Right forelimb (tissue), 1 donor: ENCODE data around the gene CREB1.

ENCODE experiments used
- DNase-seq: peaks from one replicate; pipeline ENCODE4 v3.0.0-alpha.2; 2018

The CREB1 gene

DNA sequence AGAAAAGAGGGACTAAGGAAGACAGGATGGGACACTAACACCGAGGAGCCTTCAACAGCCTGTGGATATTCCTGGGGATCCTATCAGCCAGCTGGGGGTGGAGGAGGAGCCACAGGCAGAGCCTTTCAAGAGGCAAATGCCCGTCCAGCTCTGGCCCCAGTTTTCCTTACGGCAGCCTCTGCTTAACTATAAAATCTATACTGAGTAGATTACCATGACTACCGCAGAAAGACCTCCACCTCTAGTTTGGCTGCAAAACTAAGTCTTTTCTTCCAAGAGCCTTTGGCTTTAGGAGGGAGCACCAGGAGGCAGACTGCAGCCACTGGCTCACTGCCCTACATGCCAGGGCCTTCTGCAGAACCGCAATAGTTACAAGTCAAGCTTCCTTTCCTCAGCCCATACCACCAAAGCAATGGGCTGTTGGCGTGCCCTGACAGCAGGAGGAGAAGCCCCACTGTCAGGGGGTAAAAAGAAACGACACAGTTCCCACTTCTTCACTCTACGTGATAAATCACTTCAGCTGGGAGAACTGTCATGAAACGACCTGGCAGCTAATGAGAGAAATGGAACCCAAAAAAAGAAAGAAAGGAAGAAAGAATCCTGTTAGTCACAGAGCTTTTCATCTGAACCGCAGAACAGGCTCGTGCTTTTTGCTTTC lies 25.1 kb upstream of the CREB1 start:
- peak; percentile 61 for DNase-seq

DNA sequence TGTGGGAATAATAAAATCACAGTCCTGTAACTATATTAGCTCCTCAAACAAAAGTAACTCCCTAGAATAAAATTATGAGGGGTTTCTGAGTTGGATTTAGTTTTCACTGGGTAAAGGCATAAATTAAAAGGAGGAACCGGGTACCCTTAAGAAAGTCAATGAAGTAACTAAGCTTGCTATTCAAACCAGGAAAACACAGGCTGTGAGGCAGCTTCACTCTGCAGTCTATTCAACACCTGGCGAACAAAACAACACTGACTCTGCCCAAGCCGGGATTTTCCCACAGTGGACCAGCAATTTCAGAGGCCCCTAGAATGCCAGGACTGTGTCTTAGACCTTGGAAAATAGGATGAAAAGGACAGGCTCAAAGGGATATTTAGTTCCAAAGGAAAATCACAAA lies 24.6 kb upstream of the CREB1 start:
- DNase-seq: no peak

- no peak for DNase-seq
These were observed 24.0 kb upstream of the CREB1 start for GRCh38 chr2:207505728-207506127.

DNA sequence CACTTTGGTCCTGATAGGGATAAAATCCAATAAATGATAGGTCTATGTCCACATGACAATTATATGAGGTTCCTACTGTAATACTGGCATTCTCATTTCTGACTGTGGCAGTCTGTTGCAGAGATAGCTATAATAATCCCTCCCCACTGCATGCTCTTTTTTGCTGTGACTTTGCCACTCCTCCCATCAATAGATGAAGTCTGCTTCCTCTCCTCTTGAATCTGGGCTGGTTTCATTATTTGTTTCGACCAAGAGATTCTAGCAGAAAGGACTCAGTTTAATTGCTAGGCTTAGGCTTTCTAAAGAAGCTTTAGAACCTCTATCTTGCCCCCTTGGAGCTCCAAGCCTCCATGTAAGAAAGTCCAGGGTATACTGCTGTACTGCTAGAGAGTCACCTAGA lies 23.3 kb upstream of the CREB1 start:
- no peak for DNase-seq

GRCh38 chr2:207510148-207510547 lies 19.6 kb upstream of the CREB1 start:
- no peak for DNase-seq

DNA sequence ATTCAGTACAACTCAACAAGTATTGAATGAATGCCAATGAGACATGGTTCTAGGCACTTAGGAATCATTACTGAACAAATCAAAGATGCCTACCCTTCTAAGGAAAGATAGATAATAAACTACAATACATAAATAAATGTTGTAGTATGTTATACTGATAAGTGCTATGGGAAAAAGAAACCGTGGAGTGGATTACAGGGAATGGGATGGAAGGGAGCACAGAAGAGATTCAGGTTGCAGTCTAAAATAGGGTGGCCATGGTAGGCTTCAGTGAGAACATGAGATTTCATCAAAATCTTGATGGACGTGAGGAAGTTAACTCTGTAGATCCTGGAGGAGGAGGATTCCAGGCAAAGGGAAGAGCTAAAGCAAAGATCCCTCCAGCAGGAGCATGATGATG lies 17.9 kb upstream of the CREB1 start:
- no peak for DNase-seq

DNA sequence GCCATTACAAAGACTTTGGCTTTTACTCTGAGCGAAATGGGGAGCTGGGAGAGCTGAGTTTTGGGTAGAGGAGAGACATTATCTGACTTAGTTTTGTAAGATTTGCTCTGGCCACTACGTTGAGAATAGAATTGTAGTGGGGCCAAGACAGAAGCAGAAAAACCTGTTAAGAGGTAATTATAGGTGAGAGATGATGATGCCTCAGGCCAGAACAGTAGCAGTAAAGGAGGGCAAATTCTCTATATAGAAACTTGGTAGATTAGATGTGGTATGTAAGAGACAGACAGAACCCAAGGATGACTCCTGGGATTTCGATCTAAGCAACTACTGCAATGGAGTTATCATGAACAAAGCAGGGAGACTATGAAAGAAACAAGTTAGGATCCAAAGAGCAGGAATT lies 17.4 kb upstream of the CREB1 start:
- no peak for DNase-seq

DNA sequence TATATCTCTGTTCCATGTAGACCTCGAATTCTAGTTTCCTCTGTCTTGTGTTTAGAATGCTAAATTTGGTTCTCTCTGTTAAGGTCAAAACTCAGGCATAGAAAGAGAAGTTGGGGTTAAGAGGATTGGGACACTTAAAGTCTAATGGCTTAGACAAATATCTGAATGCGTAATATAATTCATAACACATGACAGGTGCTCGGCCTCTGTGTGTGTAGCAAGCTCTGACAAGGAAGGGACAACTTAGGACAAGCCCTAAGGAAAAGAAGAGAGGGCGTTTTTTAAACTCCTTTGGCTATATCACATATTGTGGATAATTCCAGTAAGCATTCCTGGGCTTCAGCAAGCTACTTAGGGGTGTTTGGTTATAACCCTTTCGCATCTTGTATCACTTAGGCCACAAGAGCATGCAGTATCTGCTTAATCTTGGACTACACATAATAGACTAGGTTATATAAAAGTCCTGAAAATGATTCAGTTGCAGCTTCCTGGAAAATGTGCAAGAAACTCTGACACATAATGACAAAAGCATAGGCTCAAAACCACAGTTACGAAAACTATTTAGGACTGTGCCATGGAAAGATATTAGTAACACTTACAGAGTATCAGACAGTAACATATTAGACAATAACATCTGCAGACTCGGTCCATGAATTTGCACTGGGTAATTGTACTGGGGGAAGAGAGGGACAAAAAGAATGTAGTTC lies 16.1 kb upstream of the CREB1 start:
- DNase-seq: no peak

DNA sequence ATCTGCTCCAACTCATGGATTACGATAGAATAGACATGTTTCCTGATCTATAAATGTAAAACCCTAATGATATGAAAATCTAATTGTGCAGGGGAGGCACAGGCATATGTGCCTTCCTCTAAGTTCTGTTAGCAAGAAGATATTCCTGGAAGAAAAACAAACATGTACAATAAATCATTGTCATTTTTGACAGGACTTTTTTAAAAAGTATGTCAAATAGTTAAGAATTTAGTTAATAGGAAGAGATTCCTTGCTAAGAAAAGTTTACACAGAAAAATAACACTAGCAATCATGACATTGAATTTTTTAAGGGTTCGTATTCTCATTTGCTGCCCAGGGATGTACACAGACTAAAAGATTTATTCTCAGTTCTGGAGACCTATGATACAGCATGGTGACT lies 15.3 kb upstream of the CREB1 start:
- DNase-seq: no peak

- DNase-seq: no peak
These were observed 14.1 kb upstream of the CREB1 start for GRCh38 chr2:207515671-207516070.

- no peak for DNase-seq
These were observed 13.6 kb upstream of the CREB1 start for GRCh38 chr2:207516206-207516605.

- DNase-seq: no peak
These were observed 6.8 kb upstream of the CREB1 start for GRCh38 chr2:207523005-207523404.

DNA sequence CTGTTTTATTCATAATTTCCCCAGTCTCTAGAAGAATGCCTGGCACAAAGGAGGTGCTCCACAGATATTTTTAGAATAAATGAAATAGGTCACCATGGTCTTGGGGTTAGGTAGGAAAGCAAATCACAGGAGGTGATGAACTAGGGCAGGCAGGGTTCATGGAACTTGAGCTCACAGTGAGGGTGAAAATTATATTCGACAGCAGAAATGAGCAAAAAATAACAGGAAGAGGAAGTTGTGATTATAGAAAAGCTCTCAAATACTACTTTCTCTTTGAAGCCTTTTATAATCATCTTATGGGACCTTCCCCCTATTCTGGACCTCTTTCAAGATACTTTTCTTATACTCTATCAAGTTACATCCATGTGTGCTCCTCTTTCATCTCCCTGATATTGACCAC lies 4.5 kb upstream of the CREB1 start:
- DNase-seq: no peak

- DNase-seq: no peak
These were observed 807 bp upstream of the CREB1 start for GRCh38 chr2:207528980-207529329.

DNA sequence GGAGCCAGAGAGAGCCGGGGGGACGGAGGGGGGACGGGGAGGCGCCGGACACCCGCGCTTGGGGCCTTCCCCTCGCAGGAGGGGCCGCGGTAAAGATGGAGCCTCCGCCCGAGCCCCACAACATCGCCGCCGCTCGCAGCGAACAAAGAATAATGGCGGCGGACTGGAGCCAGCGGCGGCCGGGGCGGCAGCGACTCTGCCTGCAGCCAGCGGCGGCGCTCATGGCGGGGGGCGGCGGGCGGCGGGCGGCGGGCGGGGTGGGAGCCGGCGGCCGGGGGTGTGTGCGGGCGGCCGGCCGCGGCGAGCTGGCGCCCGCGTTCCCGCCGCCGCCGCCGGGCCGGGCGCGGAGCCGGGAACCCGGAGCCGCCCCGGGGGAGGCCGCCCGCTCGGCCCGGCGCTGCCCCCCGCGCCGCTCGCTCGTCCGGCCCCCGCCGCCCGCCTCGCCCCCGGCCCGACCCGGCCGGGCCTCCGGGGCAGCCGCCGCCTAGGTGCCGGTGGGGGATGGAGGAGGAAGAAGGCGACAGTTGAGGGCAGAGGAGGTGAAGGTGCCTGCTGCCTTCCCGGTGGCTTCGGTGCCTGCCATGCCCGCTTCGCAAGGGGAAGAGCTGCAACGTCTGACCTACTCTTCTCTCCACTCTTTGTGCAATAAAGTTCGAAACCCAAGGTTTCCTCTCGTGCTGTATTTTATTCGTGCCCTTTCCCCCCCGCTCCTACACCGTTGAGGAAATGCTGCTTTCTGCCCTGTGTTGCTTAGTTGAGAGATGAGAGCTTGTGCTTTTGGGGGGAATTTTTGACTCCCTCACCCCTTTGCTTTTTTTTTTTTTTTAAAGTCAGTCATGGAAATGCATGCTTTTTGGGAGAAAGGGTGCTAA lies 634 bp downstream of the CREB1 start:
- DNase-seq: peak; percentile 75

GRCh38 chr2:207531032-207531952 lies 1.5 kb downstream of the CREB1 start:
- no peak for DNase-seq

GRCh38 chr2:207532676-207533075 lies 2.9 kb downstream of the CREB1 start:
- DNase-seq: no peak

- no peak for DNase-seq
These were observed 3.8 kb downstream of the CREB1 start for GRCh38 chr2:207533461-207534008.

- DNase-seq: no peak
These were observed 4.7 kb downstream of the CREB1 start for GRCh38 chr2:207534417-207534816.

DNA sequence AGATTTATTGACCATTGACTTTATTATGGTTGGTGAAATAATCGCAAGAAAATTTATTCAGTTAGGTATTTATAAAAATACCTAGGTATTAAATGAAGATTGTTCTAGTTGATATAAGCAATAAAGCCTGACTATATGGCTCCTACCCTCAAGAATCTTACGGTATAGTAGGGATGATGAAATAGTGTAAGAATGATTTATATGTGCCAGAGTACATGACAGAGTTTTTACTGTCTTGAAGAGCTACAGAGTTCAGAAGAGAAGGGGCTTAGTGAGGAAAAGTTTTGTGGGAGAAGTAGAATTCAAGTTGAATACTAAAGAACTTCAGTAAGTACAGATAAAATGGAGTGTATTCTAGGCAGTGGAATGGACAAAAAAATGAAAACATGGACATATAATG lies 9.7 kb downstream of the CREB1 start:
- DNase-seq: no peak

GRCh38 chr2:207540431-207540830 lies 10.7 kb downstream of the CREB1 start:
- no peak for DNase-seq

DNA sequence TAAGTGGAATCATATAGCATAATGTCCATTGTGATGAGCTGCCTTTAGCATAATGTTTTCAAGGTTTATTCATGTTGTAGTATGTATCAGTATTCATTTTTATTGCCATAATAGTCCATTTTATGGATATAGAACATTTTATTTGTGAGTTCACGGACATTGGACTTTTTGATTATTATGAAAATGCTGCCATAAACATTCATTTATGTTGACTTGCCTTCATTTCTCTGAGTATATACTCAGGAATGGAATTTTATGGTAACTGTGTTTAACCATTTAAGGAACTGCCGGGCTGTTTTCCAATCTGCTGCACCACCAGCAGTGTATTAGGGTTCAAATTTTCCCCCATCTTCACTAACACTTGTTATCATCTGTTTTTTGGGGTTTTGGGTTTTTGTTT lies 12.2 kb downstream of the CREB1 start:
- no peak for DNase-seq

GRCh38 chr2:207543272-207543671 lies 13.5 kb downstream of the CREB1 start:
- DNase-seq: no peak
